ENCODE measurements around the gene DDIT4. TPM values are rescaled to one million over a fixed set of nuclear protein-coding genes. Genes with fewer than 3 reads are reported as not detected.

The DDIT4 gene
- polyA plus RNA-seq, 3 donors = 26.1 to 611 (median 45.8) TPM

DNA sequence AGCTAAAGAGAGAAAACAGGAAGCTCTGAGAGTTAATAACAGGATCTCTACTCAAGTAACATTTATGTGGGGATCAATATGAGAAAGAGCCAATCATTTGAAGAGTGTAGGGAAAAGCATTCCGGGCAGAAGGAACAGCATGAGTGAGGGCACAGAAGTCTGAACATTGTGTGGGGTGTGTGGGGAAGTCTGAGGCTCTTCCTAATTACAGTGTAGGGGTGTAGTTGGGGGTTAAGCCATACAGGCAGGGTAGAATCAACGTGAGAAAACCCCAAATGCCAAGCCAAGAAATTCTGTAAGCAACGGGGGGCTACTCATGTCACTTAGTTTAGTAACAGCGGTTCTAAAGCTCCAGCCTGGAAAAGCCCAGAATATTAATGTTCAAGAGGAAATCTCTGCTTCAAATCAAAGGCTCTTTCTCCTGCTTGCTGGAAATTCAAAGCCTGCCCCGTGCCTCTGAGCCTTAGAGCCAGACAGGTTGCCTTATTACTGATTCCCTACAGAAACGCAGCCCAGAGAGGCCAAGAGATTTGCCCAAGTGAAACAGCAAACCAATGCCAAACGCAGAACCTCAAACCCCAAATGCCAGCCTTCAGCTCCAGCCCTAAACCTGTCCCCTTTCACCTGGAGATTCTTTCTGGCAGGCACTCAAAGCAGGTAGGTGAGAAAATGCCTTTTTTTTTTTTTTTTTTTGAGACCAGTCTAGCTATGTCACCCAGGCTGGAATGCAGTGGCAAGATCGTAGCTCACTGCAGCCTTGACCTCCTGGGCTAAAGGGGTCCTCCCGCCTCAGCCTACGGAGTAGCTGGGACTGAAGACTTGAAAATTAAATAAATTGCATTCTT lies 44.9 kb downstream of the DDIT4 start:
- H3K36me3 ChIP-seq (replicated peaks in 1 of 2; ENCODE audit: control insufficient read depth in 1 of 2, insufficient read depth in 2 of 2, low read length in 2 of 2) = no peaks in the 10 kb centered on the region
- no peaks in the 10 kb centered on the region for H4K20me1 ChIP-seq (ENCODE audit: insufficient read depth, low read length)
- H3K36me3 Mint-ChIP-seq = peaks cover 0 to 3% of the 10 kb centered on the region in 2 donors
- H3K27ac Mint-ChIP-seq = peak overlapping the region; percentile 95 to 99 (median 98)
- peak overlapping the region; percentile 84 to 100 for H3K27ac ChIP-seq (ENCODE audit: low read depth in 1 of 2, low read length in 2 of 2)
- DNase-seq = peak in 1 of 3 donors; percentile 48
- no peak overlapping the region for H2AFZ ChIP-seq (ENCODE audit: insufficient read depth, low read depth, low read length, poor library complexity, severe bottlenecking)
- H3K4me3 Mint-ChIP-seq = peak overlapping the region; percentile 73 to 79
- H3K9ac ChIP-seq (ENCODE audit: insufficient read depth, low read length, poor library complexity, severe bottlenecking) = peak overlapping the region; percentile 95
- no peaks in the 10 kb centered on the region for H3K27me3 ChIP-seq (ENCODE audit: control insufficient read depth in 2 of 2, insufficient read depth in 2 of 2, low read length in 2 of 2)
- WGBS (ENCODE audit: insufficient coverage) = 43% methylated on average over 9 of the region's 10 CpGs
- peaks cover 85% of the 10 kb centered on the region for H3K4me1 Mint-ChIP-seq
- H3K9me3 Mint-ChIP-seq = no peaks in the 10 kb centered on the region
- peaks cover 10% of the 10 kb centered on the region for H3K79me2 ChIP-seq (ENCODE audit: insufficient read depth, low read length)
- H3K27me3 Mint-ChIP-seq (ENCODE audit: low read depth in 3 of 3) = peaks cover 0 to 2% (median 0%) of the 10 kb centered on the region in 3 donors
- H3K4me3 ChIP-seq (replicated peaks in 1 of 3; ENCODE audit: low read depth in 2 of 3, low read length in 3 of 3) = peak overlapping the region; percentile 37 to 73 (median 46)
- intact Hi-C loops (cut with micrococcal nuclease) = loop anchor here in 1 of 2 donors (5.0 kb wide), 1 partner anchor 46 kb away; the partner anchor contains the start of gene DDIT4
- TF ChIP-seq, protein P1, sequence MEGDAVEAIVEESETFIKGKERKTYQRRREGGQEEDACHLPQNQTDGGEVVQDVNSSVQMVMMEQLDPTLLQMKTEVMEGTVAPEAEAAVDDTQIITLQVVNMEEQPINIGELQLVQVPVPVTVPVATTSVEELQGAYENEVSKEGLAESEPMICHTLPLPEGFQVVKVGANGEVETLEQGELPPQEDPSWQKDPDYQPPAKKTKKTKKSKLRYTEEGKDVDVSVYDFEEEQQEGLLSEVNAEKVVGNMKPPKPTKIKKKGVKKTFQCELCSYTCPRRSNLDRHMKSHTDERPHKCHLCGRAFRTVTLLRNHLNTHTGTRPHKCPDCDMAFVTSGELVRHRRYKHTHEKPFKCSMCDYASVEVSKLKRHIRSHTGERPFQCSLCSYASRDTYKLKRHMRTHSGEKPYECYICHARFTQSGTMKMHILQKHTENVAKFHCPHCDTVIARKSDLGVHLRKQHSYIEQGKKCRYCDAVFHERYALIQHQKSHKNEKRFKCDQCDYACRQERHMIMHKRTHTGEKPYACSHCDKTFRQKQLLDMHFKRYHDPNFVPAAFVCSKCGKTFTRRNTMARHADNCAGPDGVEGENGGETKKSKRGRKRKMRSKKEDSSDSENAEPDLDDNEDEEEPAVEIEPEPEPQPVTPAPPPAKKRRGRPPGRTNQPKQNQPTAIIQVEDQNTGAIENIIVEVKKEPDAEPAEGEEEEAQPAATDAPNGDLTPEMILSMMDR (IDR thresholded peaks at IDR 0.05) = no peak
- peak overlapping the region; percentile 78 for H3K4me2 ChIP-seq (replicated peaks; ENCODE audit: extremely low read depth, low read length, poor library complexity, severe bottlenecking)
- H3K9me3 ChIP-seq (replicated peaks in 1 of 2; ENCODE audit: control insufficient read depth in 1 of 2, insufficient read depth in 1 of 2, low read length in 2 of 2) = no peaks in the 10 kb centered on the region
- peaks cover 83 to 90% of the 10 kb centered on the region in 2 donors for H3K4me1 ChIP-seq (ENCODE audit: control insufficient read depth in 1 of 2, insufficient read depth in 2 of 2, low read length in 2 of 2)

- Mint-ChIP-seq H3K27ac (peak overlapping the region; percentile 97 to 100 (median 99)), H3K4me1 (peaks cover 89% of the 10 kb centered on the region), H3K4me3 (peak overlapping the region; percentile 73 to 79), H3K36me3 (peaks cover 0 to 3% of the 10 kb centered on the region in 2 donors), H3K27me3 (ENCODE audit: low read depth in 3 of 3) (no peaks in the 10 kb centered on the region), H3K9me3 (no peaks in the 10 kb centered on the region)
- Histone ChIP-seq H4K20me1 (ENCODE audit: insufficient read depth, low read length) (no peaks in the 10 kb centered on the region), H3K4me2 (replicated peaks; ENCODE audit: extremely low read depth, low read length, poor library complexity, severe bottlenecking) (peak overlapping the region; percentile 78), H3K36me3 (replicated peaks in 1 of 2; ENCODE audit: control insufficient read depth in 1 of 2, insufficient read depth in 2 of 2, low read length in 2 of 2) (no peaks in the 10 kb centered on the region), H3K27ac (ENCODE audit: low read depth in 1 of 2, low read length in 2 of 2) (peak overlapping the region; percentile 98 to 100), H3K79me2 (ENCODE audit: insufficient read depth, low read length) (peaks cover 10% of the 10 kb centered on the region), H3K27me3 (ENCODE audit: control insufficient read depth in 2 of 2, insufficient read depth in 2 of 2, low read length in 2 of 2) (no peaks in the 10 kb centered on the region), H3K4me3 (replicated peaks in 1 of 3; ENCODE audit: low read depth in 2 of 3, low read length in 3 of 3) (peak overlapping the region; percentile 37 to 73 (median 47)), H3K9ac (ENCODE audit: insufficient read depth, low read length, poor library complexity, severe bottlenecking) (peak overlapping the region; percentile 95), H3K4me1 (ENCODE audit: control insufficient read depth in 1 of 2, insufficient read depth in 2 of 2, low read length in 2 of 2) (peaks cover 89 to 99% of the 10 kb centered on the region in 2 donors), H2AFZ (ENCODE audit: insufficient read depth, low read depth, low read length, poor library complexity, severe bottlenecking) (no peak overlapping the region), H3K9me3 (replicated peaks in 1 of 2; ENCODE audit: control insufficient read depth in 1 of 2, insufficient read depth in 1 of 2, low read length in 2 of 2) (no peaks in the 10 kb centered on the region)
- under 1% methylated on average over 60 of the region's 60 CpGs for WGBS (ENCODE audit: insufficient coverage)
- peak; percentile 93 to 96 (median 94) for DNase-seq
- TF ChIP-seq, protein P1 (IDR thresholded peaks at IDR 0.05) = no peak
- intact Hi-C loops (cut with micrococcal nuclease) = loop anchor here (1.0 to 5.0 kb wide), 4 partner anchors 22 to 942 kb away; partner anchors contain the start of gene DDIT4 (in 1 of the 2)
These were observed 45.9 kb downstream of the DDIT4 start for GRCh38 chr10:72319416-72320254.
